CD14-positive monocyte (primary cell): ENCODE measurements around the gene NGFR. TPM values are rescaled to one million over a fixed set of nuclear protein-coding genes. Genes with fewer than 3 reads are reported as not detected.

ENCODE experiments used
- DNase-seq, 3 donors: peaks; one replicate each; pipeline ENCODE4 v3.0.0-alpha.2; 2011 to 2022
- H2AFZ ChIP-seq: 2 replicates; pipeline ENCODE4 v1.6.0; 2012; ENCODE audit warnings: mild to moderate bottlenecking, low read depth, low read length, inconsistent platforms; ENCODE audit not compliant: insufficient read depth, poor library complexity, severe bottlenecking
- H3K27ac ChIP-seq, 2 donors: 1 replicate in 1 of 2; 2 replicates in 1 of 2; pipeline ENCODE4 v1.5.1; 2012 to 2013; ENCODE audit warnings: low read length in 2 of 2, control low read depth in 1 of 2, inconsistent platforms in 1 of 2, low read depth in 1 of 2, mild to moderate bottlenecking in 1 of 2
- H3K27me3 ChIP-seq, 2 donors: one replicate each; pipeline versions ENCODE4 v1.6.0 to v1.6.1; 2011 to 2013; ENCODE audit warnings: low read length in 2 of 2; ENCODE audit not compliant: control insufficient read depth in 2 of 2, insufficient read depth in 2 of 2
- H3K36me3 ChIP-seq, 2 donors: replicated peaks in 1 of 2; 1 replicate in 1 of 2; 2 replicates in 1 of 2; pipeline versions ENCODE4 v1.5.1 to v1.6.1; 2012 to 2013; ENCODE audit warnings: low read length in 2 of 2, control low read depth in 1 of 2, inconsistent platforms in 1 of 2, mild to moderate bottlenecking in 1 of 2; ENCODE audit not compliant: insufficient read depth in 2 of 2, control insufficient read depth in 1 of 2
- H3K4me1 ChIP-seq, 2 donors: 1 replicate in 1 of 2; 2 replicates in 1 of 2; pipeline versions ENCODE4 v1.5.1 to v1.6.1; 2012 to 2013; ENCODE audit warnings: low read length in 2 of 2, control low read depth in 1 of 2, inconsistent platforms in 1 of 2, mild to moderate bottlenecking in 1 of 2, moderate library complexity in 1 of 2; ENCODE audit not compliant: insufficient read depth in 2 of 2, control insufficient read depth in 1 of 2
- H3K4me2 ChIP-seq: replicated peaks from 2 replicates; pipeline ENCODE3; 2012; ENCODE audit warnings: low read length, moderate library complexity, mild to moderate bottlenecking; ENCODE audit not compliant: poor library complexity, severe bottlenecking; ENCODE audit errors: extremely low read depth
- H3K4me3 ChIP-seq, 3 experiments: fragments of 200-600 bp in 1 of 3; sonication (generic) in 1 of 3; replicated peaks in 1 of 3; 1 replicate in 2 of 3; 2 replicates in 1 of 3; pipeline ENCODE4 v1.5.1; 2011 to 2013; ENCODE audit warnings: low read length in 3 of 3, mild to moderate bottlenecking in 3 of 3, control low read depth in 2 of 3, low read depth in 2 of 3, inconsistent platforms in 1 of 3, moderate library complexity in 1 of 3
- H3K79me2 ChIP-seq: 2 replicates; pipeline ENCODE4 v1.6.0; 2012; ENCODE audit warnings: mild to moderate bottlenecking, control low read depth, inconsistent platforms, low read length, moderate library complexity; ENCODE audit not compliant: insufficient read depth
- H3K9ac ChIP-seq: 2 replicates; pipeline ENCODE4 v1.6.0; 2017; ENCODE audit warnings: low read length, mild to moderate bottlenecking; ENCODE audit not compliant: insufficient read depth, poor library complexity, severe bottlenecking
- H3K9me3 ChIP-seq, 2 donors: replicated peaks in 1 of 2; 1 replicate in 1 of 2; 2 replicates in 1 of 2; pipeline versions ENCODE4 v1.5.1 to v1.6.1; 2012 to 2013; ENCODE audit warnings: low read length in 2 of 2, control low read depth in 1 of 2; ENCODE audit not compliant: control insufficient read depth in 1 of 2, insufficient read depth in 1 of 2
- H4K20me1 ChIP-seq: 2 replicates; pipeline ENCODE4 v1.6.0; 2012; ENCODE audit warnings: mild to moderate bottlenecking, low read length, control low read depth, moderate library complexity; ENCODE audit not compliant: insufficient read depth
- H3K27ac Mint-ChIP-seq, 7 donors: one replicate each; pipeline ENCODE4 v1.8.0; 2020; ENCODE audit warnings: mild to moderate bottlenecking in 7 of 7, mixed read lengths in 7 of 7, moderate library complexity in 6 of 7, inconsistent platforms in 2 of 7
- H3K27me3 Mint-ChIP-seq, 3 donors: one replicate each; pipeline ENCODE4 v1.8.0; 2021 to 2022; ENCODE audit warnings: low read depth in 3 of 3, mild to moderate bottlenecking in 3 of 3, mixed read lengths in 3 of 3, moderate library complexity in 3 of 3, inconsistent platforms in 1 of 3
- H3K36me3 Mint-ChIP-seq, 2 donors: one replicate each; pipeline ENCODE4 v1.8.0; 2020; ENCODE audit warnings: mixed read lengths in 2 of 2, inconsistent platforms in 1 of 2, mild to moderate bottlenecking in 1 of 2
- H3K4me1 Mint-ChIP-seq: one replicate; pipeline ENCODE4 v1.8.0; 2020; ENCODE audit warnings: mild to moderate bottlenecking, mixed read lengths
- H3K4me3 Mint-ChIP-seq, 2 donors: one replicate each; pipeline ENCODE4 v1.8.0; 2020; ENCODE audit warnings: mild to moderate bottlenecking in 2 of 2, mixed read lengths in 2 of 2, moderate library complexity in 1 of 2
- H3K9me3 Mint-ChIP-seq, 7 donors: one replicate each; pipeline ENCODE4 v1.8.0; 2020 to 2022; ENCODE audit warnings: mixed read lengths in 7 of 7, mild to moderate bottlenecking in 6 of 7, moderate library complexity in 6 of 7, inconsistent platforms in 2 of 7
- CTCF ChIP-seq: fragments of 200-600 bp; IDR thresholded peaks from one replicate; pipeline ENCODE4 v1.8.0; 2022; ENCODE audit warnings: antibody characterized with exemption, mild to moderate bottlenecking
- WGBS: methylation state at CpG from one replicate; pipeline ENCODE4 v1.1.5; 2013; ENCODE audit warnings: missing lambda C conversion rate; ENCODE audit not compliant: insufficient coverage; 5-methylcytosine and 5-hydroxymethylcytosine counted together
- intact Hi-C, 2 donors: fragments of 100-400 bp; cut with micrococcal nuclease; formaldehyde crosslinking; loops; one replicate each; pipeline versions ENCODE4 v1.15.0 to v1.15.1; 2023
- polyA minus RNA-seq: library from RNA; depleted of rRNA, polyadenylated mRNA; stranded (reverse); fragments of >200 nt; gene quantifications from 2 replicates; pipeline ENCODE4 v1.2.3, GENCODE V29; 2012
- polyA plus RNA-seq, 3 donors: library from polyadenylated mRNA; depleted of rRNA in 1 of 3; unstranded in 2 of 3; stranded (reverse) in 1 of 3; fragments of 300-500 nt in 2 of 3; fragments of >200 nt in 1 of 3; fragmentation: Illumina TruSeq in 2 of 3; gene quantifications; 1 replicate in 2 of 3; 2 replicates in 1 of 3; pipeline ENCODE4 v1.2.3, GENCODE V29; 2012 to 2021
- total RNA-seq, 12 experiments: library from RNA in 1 of 12; stranded (reverse) in 1 of 12; fragments of 120-200 nt in 1 of 12; gene quantifications; one replicate each; pipeline ENCODE4 v1.2.4 and lab custom pipeline; 2013 to 2026; ENCODE audit warnings: mixed read lengths in 6 of 12, inconsistent platforms in 1 of 12

Gene NGFR
- total RNA-seq (2013): 0.23 TPM
- polyA plus RNA-seq (under 1 TPM in 2 of 3 donors, not detected in 1; 0.05 to 0.19 TPM), polyA minus RNA-seq (0.28 and 0.88 TPM in 2 replicates), total RNA-seq (lab: John Stamatoyannopoulos, UW) (0.15 to 2.1 (median 0.31) reads per million in 11 experiments)

- peak; percentile 3 to 29 (median 24) for DNase-seq
- H3K4me1 ChIP-seq: peaks cover 23 to 33% of the 10 kb centered on the region in 2 donors
- intact Hi-C loops: loop anchor here in 1 of 2 donors (5.0 kb wide), 1 partner anchor 62 kb away; no protein-coding TSS in a partner anchor
- no peak within 1 kb of the TSS for H3K27ac ChIP-seq
- H3K9me3 ChIP-seq: peaks cover 0 to 9% of the 10 kb centered on the region in 2 donors
- H3K79me2 ChIP-seq: no peaks in the 10 kb centered on the region
- H3K4me1 Mint-ChIP-seq: peaks cover 25% of the 10 kb centered on the region
- H3K36me3 ChIP-seq: no peaks in the 10 kb centered on the region
- peaks cover 0 to 24% (median 7%) of the 10 kb centered on the region in 7 donors for H3K9me3 Mint-ChIP-seq
- H3K9ac ChIP-seq: no peak within 1 kb of the TSS
- H2AFZ ChIP-seq: peak within 1 kb of the TSS; percentile 67
- peaks cover 50 to 68% of the 10 kb centered on the region in 2 donors for H3K27me3 ChIP-seq
- H3K4me3 ChIP-seq: peak within 1 kb of the TSS; percentile 31 to 74 (median 35)
- H3K4me3 Mint-ChIP-seq: peak within 1 kb of the TSS; percentile 76 to 89
- no peak within 1 kb of the TSS for H3K27ac Mint-ChIP-seq
- H3K4me2 ChIP-seq: peak within 1 kb of the TSS; percentile 76
- H3K27me3 Mint-ChIP-seq: peaks cover 73 to 85% (median 78%) of the 10 kb centered on the region in 3 donors
- under 1% methylated on average over 66 of the region's 79 CpGs for WGBS
- no peaks in the 10 kb centered on the region for H4K20me1 ChIP-seq
- H3K36me3 Mint-ChIP-seq: peaks cover 0 to 6% of the 10 kb centered on the region in 2 donors
- no peak for TF ChIP-seq CTCF
These were observed at the start of gene NGFR for GRCh38 chr17:49494986-49495841. Gene NGFR (plus strand): TSS chr17:49495293. CDS start chr17:49495418, 125 bp downstream.

- H3K9me3 Mint-ChIP-seq: no peaks in the 10 kb centered on the region
- Histone ChIP-seq H3K9me3 (no peaks in the 10 kb centered on the region), H3K9ac (no peak overlapping the region), H3K27ac (no peak overlapping the region), H3K36me3 (no peaks in the 10 kb centered on the region), H3K4me3 (no peak overlapping the region), H3K79me2 (no peaks in the 10 kb centered on the region), H2AFZ (no peak overlapping the region), H3K4me2 (no peak overlapping the region), H3K27me3 (no peaks in the 10 kb centered on the region), H3K4me1 (peaks cover 3 to 7% of the 10 kb centered on the region in 2 donors), H4K20me1 (no peaks in the 10 kb centered on the region)
- peaks cover 6% of the 10 kb centered on the region for H3K4me1 Mint-ChIP-seq
- no peak overlapping the region for H3K27ac Mint-ChIP-seq
- intact Hi-C loops: no loop called here
- TF ChIP-seq CTCF: no peak
- 100% methylated on average over 3 of the region's 7 CpGs for WGBS
- no peaks in the 10 kb centered on the region for H3K36me3 Mint-ChIP-seq
- H3K27me3 Mint-ChIP-seq: peaks cover 7 to 12% (median 10%) of the 10 kb centered on the region in 3 donors
- no peak overlapping the region for H3K4me3 Mint-ChIP-seq
- DNase-seq: no peak
These were observed 49.5 kb upstream of the NGFR start for GRCh38 chr17:49445591-49445990.
